ENCODE data around the gene RNF166.
"Not testable (repeated sequence)": the region's sequence is repeated elsewhere in the genome, so short reads cannot be mapped to it uniquely, and the experiment has no call there.

The RNF166 gene

DNA sequence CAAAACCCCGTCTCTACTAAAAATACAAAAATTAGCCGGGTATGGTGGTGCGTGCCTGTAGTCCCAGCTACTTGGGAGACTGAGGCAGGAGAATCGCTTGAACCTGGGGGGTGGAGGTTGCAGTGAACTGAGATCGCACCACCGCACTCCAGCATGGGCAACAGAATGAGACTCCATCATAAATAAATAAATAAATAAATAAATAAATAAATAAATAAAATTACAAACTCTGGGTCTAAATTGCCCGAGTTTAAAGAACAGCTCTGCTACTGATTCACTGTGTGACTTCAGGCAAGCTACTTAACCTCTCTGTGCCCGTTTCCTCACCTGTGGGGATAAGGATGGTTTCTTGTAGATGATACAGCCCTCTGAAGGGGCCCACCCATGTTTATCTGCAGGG, 36.7 kb downstream of the RNF166 start:
- not testable (repeated sequence) for FAIRE-seq

DNA sequence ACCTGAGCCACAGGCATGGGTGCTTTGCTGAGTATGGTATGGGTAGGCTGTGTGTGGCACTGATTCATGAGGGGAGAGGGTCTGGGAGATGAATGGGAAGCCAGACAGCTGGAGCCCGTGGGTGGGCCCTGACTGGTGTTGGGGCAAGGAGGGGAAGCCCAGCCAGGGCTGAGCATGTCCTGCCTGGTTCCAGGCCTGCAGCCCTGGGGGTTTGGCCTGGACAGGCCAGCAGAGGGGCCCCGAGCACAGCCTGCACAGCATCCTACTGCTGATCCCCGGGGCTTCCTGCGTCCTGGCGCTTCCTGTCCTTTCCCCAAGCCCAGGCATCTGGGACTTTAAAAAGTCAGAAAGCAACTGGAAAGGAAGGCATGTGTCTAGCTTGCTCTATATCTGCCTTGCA, 38.7 kb downstream of the RNF166 start:
- no peak for FAIRE-seq

DNA sequence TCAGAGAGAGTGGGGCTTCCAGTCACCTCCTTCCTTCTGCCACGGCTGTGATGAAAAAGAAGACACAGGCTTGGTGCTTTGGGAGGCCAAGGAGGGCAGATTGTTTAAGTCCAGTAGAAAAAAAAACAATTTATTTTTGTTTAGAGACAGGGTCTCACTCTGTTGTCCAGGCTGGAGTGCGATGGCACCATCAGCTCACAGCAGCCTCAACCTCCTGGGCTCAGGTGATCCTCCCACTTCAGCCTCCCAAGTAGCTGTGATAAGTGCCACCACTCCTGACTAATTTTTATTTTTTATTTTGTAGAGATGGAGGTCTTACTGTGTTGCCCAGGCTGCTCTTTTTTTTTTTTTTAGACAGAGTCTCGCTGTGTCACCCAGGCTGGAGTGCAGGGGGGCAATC, 40.6 kb downstream of the RNF166 start:
- no peak for FAIRE-seq

DNA sequence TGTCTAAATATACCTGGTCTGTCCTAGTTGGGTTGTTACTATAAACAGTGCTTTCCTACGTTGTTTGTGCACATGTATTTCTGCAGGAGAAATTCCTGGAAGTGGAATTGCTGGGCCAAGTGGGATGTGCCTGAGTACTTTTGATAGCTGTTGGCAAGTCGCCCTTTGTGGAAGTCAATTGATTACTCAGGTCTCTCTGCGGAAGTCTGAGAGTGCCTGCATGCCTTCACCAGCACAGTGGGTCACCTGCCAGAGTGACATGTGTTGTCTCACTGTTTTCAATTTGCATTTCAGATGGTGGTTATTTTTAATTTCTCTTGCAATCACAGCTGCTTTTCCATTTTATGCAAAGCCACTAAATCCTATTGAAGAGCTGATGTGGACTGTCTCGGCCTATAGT, 41.1 kb downstream of the RNF166 start:
- no peak for FAIRE-seq

DNA sequence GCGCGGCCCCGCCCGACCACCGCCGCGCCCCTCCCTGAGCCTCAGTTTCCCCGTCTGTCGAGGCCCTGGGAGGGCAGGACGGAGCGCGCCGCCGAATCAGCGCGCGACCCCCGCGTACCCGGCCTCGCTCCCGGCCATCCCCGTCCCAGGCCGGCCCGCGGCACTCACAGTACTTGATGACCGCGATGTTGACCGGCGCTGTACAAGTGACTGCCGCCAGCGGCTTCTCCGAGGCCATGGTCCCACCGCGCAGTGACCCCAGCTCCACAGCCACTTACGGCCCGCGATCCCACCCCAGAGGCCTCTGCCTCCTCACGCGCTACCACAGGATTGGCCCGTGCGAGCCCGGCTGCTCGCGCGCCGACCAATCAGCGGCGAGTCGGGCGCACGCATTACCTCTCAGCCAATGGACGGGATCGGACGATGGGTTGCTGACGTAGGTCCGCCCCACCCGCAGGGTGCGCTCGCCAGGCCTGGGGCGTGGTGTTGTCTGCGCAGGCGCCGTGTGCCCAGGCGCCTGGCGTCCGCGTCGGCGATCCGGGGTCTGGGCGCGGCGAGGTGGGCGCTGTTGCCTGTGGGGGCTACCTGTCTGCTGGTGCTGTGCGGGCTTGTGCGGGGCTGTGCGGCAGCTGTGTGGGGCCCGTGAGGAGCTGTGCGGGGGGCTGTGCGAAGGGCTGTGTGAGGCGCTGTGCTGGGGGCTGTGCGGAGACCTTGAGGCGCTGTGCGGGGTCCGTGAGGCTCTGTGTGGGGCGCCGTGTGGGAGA, 43.2 kb downstream of the RNF166 start, which contains the start of gene MVD:
MVD (minus strand) TSS at position 249 of the 764 bp plus-strand sequence; CDS start at position 238, 11 bp downstream.
- peak; percentile 78 for FAIRE-seq

DNA sequence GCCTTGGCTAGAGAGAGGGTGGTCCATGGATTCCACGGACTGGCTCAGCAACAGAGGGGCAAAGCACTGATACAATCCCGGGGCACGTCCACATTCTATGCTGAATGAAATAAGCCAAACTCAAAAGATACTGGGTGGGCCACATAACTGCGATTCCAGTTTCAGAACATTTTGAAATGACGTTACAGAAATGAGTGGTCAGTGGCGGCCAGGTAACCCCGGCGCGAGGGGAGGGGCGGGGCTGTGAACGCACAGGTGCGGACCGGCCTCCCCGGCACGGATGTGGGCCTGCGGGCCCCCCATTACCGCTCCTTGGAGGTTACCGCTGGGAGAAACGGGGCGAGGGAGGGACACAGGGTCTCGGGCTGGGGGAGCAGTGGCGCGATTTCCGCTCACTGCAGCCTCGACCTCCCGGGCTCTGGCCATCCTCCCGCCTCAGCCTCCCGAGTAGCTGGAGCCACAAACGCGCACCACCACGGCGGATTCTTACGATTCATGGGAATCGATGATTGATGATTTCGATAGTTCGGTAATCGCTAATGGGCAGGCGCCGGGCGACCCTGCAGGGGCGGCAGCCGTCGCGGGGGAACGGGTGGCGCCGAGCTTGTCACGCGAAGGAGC, 43.9 kb downstream of the RNF166 start:
- no peak for FAIRE-seq

DNA sequence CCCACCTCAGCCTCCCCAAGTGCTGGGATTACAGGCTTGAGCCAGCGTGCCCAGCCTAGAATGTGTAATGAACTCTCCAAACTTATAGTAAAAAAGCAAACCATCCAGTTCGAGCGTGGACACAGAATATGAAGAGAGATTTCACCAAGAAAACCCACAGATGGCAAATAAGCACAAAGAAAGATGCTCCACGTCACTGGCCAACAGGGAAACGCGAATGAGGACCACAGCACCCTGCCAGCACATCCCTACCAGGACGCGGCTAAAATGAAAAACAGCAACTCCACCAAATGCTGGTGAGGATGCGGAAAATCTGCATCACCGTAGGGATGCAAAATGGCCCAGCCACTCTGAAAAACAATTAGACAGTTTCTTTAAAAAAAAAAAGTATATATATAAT, 44.7 kb downstream of the RNF166 start:
- no peak for FAIRE-seq

DNA sequence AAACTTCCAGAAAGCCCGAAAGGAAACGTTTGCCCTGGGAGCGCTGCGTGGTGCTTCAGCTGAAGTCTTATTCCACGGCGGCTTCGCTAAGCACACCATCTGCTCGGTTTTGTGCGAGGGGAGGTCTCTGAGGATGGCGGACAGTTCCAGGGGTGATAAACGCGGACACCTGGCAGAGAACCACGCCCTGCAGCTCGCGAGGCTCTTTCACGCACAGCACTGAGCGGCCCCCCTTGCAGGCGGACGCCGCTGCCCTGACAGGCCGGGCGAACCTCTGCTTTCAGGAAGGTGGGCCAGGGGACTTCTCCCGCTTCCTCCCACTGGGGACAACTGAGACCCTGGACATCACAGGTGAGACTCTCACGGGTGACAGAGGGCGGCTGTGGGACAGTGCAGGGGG, 47.0 kb downstream of the RNF166 start:
- no peak for FAIRE-seq

DNA sequence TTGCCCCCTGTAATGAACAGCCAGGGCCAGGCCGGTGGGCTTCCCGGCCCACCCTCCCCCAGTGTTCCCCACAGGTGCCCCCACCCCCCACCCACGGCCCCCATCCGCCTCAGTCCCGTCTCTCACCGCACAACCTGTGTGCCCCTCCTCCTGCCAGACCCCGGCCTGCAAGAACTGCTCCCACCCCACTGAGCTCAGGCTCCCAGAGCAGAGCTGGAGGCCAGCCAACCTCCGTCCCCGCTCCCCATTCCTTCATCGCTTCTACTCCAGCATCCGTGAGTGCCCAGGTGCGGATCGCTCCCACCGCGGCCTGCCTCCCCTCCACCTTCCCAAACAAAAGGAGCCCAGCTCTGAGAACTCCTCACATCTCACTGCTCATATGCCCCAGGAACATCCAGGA, 47.5 kb downstream of the RNF166 start:
- FAIRE-seq = no peak

DNA sequence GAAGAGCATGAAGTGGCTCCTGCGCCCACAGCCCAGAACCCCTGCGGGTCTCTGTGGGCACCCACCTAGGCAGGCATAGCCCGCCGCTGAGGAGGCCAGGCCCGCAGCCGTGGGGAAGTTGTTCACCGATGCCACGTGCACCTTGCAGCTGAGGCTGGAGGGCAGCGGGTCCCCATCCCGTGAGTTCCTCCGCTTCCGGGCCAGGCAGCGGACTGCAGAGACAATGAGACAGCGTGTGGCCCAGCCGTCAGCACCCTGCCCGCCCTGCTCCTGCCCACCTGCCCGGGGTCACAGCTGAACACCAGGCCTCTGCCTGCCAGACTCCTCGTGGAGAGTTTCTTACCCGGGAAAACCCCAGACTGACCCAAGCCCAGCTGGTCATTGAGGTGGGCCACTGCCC, 48.8 kb downstream of the RNF166 start:
- no peak for FAIRE-seq

DNA sequence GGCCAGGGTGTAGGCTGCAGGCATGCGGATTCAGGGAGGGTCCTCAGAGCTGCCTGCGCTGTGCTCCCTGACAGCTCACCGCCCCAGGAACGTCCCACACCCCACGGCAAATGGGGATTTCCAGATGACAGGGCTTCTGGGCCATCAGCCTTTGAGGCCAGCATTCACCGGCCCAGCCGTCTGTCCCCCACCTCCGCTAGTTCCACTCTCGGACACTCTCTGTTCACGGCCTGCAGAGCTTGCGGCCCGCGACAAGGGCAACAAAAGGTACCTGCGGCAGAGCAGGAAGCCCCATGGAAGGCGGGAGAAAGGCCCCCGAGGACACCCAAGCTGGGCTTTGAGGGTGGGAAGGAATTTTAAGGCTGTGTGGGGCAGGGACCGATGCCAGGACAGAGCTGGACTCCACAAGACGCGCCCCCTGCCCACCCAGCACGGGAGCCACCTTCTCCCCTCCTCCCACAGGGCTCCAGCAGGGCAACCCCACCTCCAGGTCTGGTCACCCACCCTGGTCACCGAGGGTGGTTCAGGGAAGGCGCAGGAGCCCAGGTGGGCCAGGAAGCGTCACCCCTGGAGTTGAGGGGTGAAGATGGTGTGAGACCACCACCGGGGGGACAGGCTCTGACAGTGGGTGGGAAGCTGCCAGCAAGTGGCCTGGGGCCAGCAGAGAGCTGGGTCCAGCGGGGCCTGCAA, 49.8 kb downstream of the RNF166 start:
- no peak for FAIRE-seq

DNA sequence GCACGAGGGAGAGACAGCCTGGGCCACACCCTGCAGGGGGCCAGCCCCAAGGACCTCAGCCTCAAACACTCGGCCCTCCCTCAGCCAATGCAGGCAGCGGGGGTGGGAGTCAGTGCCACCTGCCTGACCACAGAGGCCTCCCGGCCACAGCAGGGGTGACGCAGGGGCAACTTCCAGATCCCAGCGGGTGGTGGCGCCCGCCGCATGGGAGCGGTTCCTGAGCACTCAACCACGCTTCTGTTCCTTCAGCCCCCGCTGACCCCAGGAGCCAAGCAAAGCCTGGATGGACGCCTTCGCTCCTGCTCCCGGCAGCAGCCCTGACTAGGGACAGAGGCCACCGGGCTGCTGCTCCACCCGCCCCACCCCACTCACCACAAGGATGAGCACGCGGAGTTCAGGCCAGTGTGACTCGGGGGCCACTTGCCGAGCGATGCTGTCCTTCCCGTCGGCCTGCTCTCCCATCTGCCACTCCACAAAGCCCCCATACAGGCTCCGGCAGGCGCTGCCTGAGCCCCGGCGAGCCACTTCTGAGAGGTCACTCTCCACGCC, 50.4 kb downstream of the RNF166 start:
- FAIRE-seq = no peak

DNA sequence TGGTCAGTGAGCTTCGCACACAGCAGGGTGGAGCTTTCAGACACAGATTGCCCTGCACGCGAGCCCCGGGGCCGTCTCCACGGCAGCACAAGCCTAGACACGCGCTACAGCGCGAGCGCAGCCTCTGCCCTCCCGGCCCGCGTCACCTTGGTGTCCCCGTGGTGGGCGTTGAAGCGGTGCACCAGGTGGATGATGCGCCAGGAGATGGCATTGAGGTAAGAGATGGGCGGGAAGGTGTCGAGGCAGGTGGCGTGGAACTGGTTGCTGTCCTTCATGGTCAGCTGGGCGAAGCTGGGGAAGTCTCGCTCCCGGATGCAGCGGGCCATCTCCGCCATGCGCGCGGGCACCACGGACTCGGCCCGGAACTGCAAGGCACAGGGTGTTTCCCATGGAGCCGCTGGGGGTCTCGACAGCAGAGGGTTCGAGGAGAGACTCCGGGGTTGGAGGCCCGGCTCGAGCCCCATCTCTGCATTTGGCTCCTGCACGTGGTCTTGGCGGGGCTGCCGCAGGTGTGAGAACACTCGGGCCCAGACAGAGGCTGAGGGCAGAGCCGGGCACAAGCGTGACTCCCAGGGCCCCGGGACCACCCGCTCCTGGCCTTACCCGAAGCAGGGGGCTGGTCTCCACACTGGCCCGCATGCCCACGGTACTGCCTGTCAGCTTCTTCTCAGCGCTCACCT, 51.0 kb downstream of the RNF166 start:
- FAIRE-seq = no peak

DNA sequence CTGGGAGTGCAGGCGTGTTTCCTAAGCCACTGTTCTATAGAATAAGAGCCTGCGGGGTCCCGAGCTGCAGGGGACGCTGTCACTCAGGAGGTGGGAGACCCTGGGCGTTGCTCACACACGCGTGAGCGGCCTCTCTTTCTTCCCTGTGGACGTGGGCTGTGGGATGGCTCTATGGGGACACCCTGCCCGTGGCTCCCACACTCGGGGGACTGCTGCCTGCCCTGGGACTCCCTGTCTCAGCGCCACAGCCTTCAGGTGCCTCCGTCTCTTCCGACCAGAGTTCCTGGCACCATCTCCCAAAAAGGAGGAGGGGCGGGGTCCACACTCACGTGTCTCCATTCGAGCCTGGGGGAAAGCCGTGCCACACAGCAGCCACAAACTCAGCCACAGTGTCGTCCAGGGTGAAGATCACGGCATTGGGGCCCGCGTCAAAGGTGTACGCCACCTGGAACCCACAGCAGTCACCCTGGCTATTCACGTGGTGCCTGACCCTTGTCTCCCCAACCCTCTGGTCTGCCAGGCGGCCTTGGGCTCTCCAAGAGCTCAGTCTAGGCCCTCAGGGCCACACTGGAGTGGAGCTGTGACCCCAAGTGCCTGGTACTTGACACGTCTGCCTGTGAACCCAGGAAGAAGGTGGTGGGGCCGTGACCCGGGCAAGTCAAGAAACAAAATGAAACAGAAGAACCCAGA, 51.7 kb downstream of the RNF166 start:
- FAIRE-seq = no peak

DNA sequence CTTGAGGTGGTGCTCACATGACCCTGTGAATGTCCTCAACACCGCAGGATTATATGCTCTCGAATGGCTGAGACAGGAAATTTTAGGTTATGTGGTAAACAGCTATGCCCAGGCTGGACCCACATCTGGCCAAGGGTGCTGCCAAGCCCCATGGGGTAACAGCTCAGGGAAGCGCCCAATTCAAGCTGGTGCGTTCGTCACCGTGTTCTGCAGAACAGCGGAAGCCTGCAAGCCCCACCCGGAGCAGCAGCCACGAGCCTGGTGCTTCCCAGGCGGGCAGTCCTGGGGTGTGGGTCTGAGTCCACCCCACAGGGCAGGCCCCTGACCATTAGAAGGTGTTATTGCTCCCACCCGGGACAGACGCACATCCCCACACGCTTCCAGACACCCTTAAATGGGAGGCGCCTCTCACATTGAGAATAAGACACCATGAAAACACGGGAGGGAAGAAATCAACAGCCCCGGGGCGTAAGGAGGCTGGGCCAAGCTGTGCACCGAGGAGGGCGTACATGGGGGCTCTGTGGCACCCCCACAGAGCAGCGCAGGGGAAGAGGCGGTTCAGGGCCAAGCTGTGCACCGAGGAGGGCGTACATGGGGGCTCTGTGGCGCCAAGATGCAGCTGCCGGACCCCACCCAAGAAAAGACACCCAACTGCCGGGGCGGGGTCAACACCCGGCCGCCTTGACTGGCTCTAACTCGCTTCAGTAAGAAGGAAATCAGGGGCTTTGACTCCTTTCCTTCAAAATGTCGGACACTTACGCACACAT, 52.4 kb downstream of the RNF166 start:
- no peak for FAIRE-seq

DNA sequence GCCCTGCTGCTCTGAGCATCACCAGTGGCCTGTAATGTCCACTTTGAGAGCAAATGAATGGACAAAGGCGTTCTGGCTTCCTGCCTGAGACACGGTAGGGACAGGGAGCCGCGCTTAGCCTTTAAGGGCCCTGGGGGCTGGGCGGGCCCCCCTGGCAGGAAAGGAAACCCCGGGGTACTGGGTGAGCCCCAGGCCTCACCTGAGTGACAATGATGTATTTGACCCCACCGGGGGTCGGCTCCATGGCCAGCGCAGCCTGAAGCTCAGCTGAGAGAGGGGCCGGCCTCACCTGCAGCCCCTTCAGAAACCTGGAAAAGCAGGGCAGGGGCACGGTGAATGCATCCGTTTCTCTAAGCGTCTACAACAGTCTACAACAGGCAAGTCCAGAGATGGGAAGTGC, 53.1 kb downstream of the RNF166 start:
- FAIRE-seq = no peak

DNA sequence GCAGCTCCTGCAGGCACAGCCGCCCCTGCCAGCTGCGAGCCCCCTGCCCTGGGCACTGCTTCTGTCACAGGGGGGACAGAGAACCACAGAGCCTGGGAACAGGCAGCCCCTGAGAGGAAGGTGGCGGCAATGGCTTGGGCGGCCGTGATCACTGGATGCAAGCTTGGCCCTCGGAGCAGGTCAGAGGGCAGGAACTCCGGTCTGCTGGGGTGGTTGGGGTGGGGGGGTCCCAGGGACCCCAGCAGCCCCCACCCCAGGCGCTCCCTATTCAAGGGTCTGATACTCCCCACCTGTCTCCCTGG, 53.5 kb downstream of the RNF166 start:
- no peak for FAIRE-seq

DNA sequence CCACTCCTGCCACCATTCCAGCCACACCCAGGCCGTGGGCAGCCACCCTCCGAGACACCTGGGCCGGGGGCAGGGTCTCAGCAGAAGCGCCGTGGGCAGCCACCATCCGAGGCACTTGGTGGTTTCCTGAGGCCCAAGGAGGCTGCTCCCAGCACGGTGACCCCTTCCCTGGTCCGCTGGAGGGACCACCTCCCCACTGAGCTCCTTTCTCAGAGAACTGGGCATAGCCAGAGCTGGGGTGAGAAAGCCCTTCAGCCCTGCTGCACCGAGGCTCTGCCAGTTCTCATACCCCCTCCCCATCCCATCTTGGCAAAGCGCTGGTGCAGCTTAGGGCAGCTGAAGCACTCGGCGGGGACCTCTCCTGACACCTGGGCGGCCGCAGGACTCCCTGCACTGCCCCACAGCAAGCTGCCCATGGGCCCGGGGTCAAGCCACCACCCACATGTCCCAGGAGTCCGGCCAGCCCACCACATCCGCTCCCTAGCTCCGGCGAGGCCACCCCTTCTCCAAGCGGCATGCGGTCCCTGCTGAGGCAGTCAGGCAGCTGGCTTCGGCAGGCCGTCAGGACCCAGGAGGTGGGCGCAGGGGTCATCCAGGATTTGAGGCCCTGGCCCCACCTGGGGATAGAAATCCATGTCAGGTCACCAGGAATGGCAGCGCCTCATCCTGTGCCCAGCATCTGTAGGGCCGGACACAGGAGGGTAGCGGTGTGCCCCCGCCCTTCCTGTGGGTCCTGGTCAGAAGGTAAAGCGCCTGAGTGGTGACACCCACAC, 54.0 kb downstream of the RNF166 start:
- no peak for FAIRE-seq

DNA sequence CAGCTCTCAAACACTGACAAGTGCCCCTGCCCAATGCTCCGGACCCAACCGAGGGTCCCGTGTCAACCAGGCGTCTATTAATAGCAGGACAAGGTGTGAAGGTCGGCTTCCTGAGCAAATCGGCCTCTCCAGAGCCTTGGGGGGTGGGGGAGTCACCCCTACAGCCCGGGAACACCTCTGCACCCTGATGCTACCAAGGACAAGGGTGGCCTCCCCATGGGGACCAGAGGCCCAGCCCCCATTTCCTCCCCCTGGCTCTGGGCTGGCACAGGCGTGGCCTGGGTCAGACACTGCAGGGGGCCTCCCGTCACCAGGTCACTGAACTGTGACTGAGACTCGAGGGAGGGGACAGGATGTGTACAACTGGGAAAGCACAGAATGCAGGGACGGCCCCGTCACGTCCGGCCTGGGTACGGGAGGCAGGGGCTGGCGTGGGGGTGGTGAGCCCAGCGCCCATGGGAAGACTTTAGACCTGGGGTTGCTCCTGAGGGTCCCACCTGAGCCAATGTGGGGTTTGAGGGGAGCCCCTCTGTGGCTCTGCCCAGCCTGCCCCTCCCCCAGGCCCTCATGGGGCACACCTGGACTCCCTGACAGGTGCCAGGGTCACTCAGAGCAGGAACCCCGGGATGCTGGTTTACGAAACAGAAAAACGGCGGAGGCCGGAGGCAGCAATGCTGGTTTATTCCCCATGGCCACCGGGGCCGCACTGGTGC, 54.8 kb downstream of the RNF166 start:
- FAIRE-seq = no peak

DNA sequence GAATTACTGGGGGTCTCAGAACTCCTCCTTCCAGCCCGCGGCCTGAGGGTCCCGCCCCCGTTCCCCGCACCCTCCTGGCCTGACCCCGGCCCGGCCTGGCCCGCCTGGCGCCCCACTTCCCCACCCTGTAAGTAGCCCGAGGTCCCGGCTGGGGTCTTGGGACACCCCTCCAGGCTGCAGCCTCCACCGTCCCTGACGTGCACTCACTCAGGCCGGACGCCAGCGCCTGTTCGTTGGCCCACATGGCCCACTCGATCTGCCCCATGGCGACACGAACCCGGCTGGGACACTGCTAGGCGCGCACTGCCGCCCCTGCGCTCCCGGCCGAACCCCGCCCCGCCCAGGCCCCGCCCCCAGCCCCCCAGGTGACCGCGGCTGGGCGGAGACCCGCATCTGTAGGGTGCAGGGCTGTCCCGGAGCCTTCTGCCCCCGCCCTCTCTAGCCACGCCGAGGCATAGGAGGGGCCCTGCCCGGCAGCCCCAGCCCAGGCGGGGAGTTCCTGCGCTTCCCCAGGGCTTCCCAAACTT, 55.4 kb downstream of the RNF166 start, which contains the start of gene CYBA:
CYBA (minus strand) TSS at position 305 of the 527 bp plus-strand sequence; CDS start at position 265, 40 bp downstream.
- FAIRE-seq = no peak

Data from A204.1 (cell line).